ENCODE results near the gene ALOX5. TPM values are rescaled to one million over a fixed set of nuclear protein-coding genes. Genes with fewer than 3 reads are reported as not detected.

The ALOX5 gene
- total RNA-seq, 1 experiment from 2014 or later = 66.5 TPM

GRCh38 chr10:45382591-45382990 lies 8.6 kb downstream of the ALOX5 start:
- H3K27ac ChIP-seq = no peak overlapping the region
- no peaks in the 10 kb centered on the region for H4K20me1 ChIP-seq (ENCODE audit: insufficient read depth)
- H3K4me1 ChIP-seq (replicated peaks; ENCODE audit: insufficient read depth) = peaks cover 6% of the 10 kb centered on the region
- H3K79me2 ChIP-seq (ENCODE audit: low read depth) = peaks cover 24% of the 10 kb centered on the region
- no peaks in the 10 kb centered on the region for H3K9me3 ChIP-seq (ENCODE audit: insufficient read depth, low read depth)
- no TSS peak for BruUV-seq (replicated peaks)
- H2AFZ ChIP-seq = no peak overlapping the region
- no peaks in the 10 kb centered on the region for H3F3A ChIP-seq (ENCODE audit: insufficient read depth, low read depth)
- no peak for DNase-seq
- intact Hi-C loops (cut with micrococcal nuclease; ENCODE audit: unreplicated experiment) = no loop called here
- ChIA-PET CTCF (no interaction called here), POLR2A (ENCODE audit: unreplicated experiment) (no interaction called here)
- H3K4me2 ChIP-seq = no peak overlapping the region
- H3K9me2 ChIP-seq (ENCODE audit: insufficient read depth) = no peaks in the 10 kb centered on the region
- peaks cover 38% of the 10 kb centered on the region for H3K36me3 ChIP-seq (ENCODE audit: low read depth)
- no peaks in the 10 kb centered on the region for H3K27me3 ChIP-seq (ENCODE audit: insufficient read depth, low read depth)
- H3K4me3 ChIP-seq = no peak overlapping the region
- TF ChIP-seq CTCF (conservative IDR thresholded peaks at IDR 0.05) (no peak), EZH2 (IDR thresholded peaks at IDR 0.05; ENCODE audit: low read depth) (no peak)

- H3K9me2 ChIP-seq (ENCODE audit: insufficient read depth) = no peaks in the 10 kb centered on the region
- H3K9me3 ChIP-seq (ENCODE audit: insufficient read depth, low read depth) = no peaks in the 10 kb centered on the region; the same call in 1 of the 2 replicates
- no peaks in the 10 kb centered on the region for H3K27me3 ChIP-seq (ENCODE audit: insufficient read depth, low read depth)
- H3K27ac ChIP-seq = no peak overlapping the region
- H3K4me3 ChIP-seq = no peak overlapping the region
- intact Hi-C loops (cut with micrococcal nuclease; ENCODE audit: unreplicated experiment) = no loop called here
- ChIA-PET CTCF (interaction anchor here (0.7 kb wide), 1 partner anchor 268 kb away, joined by 3 read pairs; no protein-coding TSS in a partner anchor), POLR2A (ENCODE audit: unreplicated experiment) (no interaction called here)
- no TSS peak for BruUV-seq (replicated peaks)
- no peaks in the 10 kb centered on the region for H3K4me1 ChIP-seq (replicated peaks; ENCODE audit: insufficient read depth)
- DNase-seq = no peak
- H4K20me1 ChIP-seq (ENCODE audit: insufficient read depth) = no peaks in the 10 kb centered on the region
- H3K4me2 ChIP-seq = no peak overlapping the region
- no peak overlapping the region for H2AFZ ChIP-seq
- TF ChIP-seq CTCF (conservative IDR thresholded peaks at IDR 0.05) (no peak), EZH2 (IDR thresholded peaks at IDR 0.05; ENCODE audit: low read depth) (no peak)
- peaks cover 50% of the 10 kb centered on the region for H3K36me3 ChIP-seq (ENCODE audit: low read depth)
- H3K79me2 ChIP-seq (ENCODE audit: low read depth) = peaks cover 12% of the 10 kb centered on the region; the same call in 1 of the 2 replicates
- no peaks in the 10 kb centered on the region for H3F3A ChIP-seq (ENCODE audit: insufficient read depth, low read depth)
These were observed 9.8 kb downstream of the ALOX5 start for GRCh38 chr10:45383682-45384330.

- Histone ChIP-seq H3F3A (ENCODE audit: insufficient read depth, low read depth) (no peaks in the 10 kb centered on the region), H4K20me1 (ENCODE audit: insufficient read depth) (no peaks in the 10 kb centered on the region), H3K36me3 (ENCODE audit: low read depth) (peaks cover 53% of the 10 kb centered on the region), H3K9me2 (ENCODE audit: insufficient read depth) (no peaks in the 10 kb centered on the region), H2AFZ (no peak overlapping the region), H3K9me3 (ENCODE audit: insufficient read depth, low read depth) (peaks cover 6% of the 10 kb centered on the region), H3K4me2 (no peak overlapping the region), H3K4me3 (no peak overlapping the region), H3K4me1 (replicated peaks; ENCODE audit: insufficient read depth) (no peaks in the 10 kb centered on the region), H3K27me3 (ENCODE audit: insufficient read depth, low read depth) (no peaks in the 10 kb centered on the region), H3K27ac (no peak overlapping the region), H3K79me2 (ENCODE audit: low read depth) (no peaks in the 10 kb centered on the region)
- TF ChIP-seq CTCF (conservative IDR thresholded peaks at IDR 0.05) (no peak), EZH2 (IDR thresholded peaks at IDR 0.05; ENCODE audit: low read depth) (no peak)
- no TSS peak for BruUV-seq (replicated peaks)
- ChIA-PET CTCF (interaction anchor here (0.7 kb wide), 1 partner anchor 420 kb away, joined by 3 read pairs; no protein-coding TSS in a partner anchor), POLR2A (ENCODE audit: unreplicated experiment) (no interaction called here)
- no peak for DNase-seq
- intact Hi-C loops (cut with micrococcal nuclease; ENCODE audit: unreplicated experiment) = no loop called here
These were observed 12.6 kb downstream of the ALOX5 start for GRCh38 chr10:45386657-45387056.
